OCI-LY1 (cell line): Measurements from ENCODE around the gene JMJD8.

ENCODE experiments used
- H2AFZ ChIP-seq: fragments of 200-600 bp; sonication (generic), shearing (Covaris generic); 2 replicates; pipeline ENCODE4 v1.6.0; 2014; ENCODE audit warnings: antibody characterized with exemption, mild to moderate bottlenecking, low read length
- H3F3A ChIP-seq: fragments of 200-600 bp; sonication (generic), shearing (Covaris generic); 2 replicates; pipeline ENCODE4 v1.6.0; 2014; ENCODE audit warnings: mild to moderate bottlenecking, antibody characterized with exemption, low read length, moderate library complexity; ENCODE audit not compliant: insufficient read depth
- H3K27ac ChIP-seq: fragments of 200-600 bp; sonication (generic); 2 replicates; pipeline ENCODE4 v1.5.1; 2014; ENCODE audit warnings: low read length, mixed run types, mild to moderate bottlenecking, low read depth; ENCODE audit not compliant: poor library complexity, severe bottlenecking
- H3K27me3 ChIP-seq: fragments of 200-600 bp; sonication (generic); 2 replicates; pipeline ENCODE4 v1.6.0; 2014; ENCODE audit warnings: antibody characterized with exemption, mild to moderate bottlenecking, low read length, moderate library complexity; ENCODE audit not compliant: insufficient read depth
- H3K36me3 ChIP-seq: fragments of 200-600 bp; sonication (generic); 2 replicates; pipeline ENCODE4 v1.6.1; 2014; ENCODE audit warnings: mild to moderate bottlenecking, antibody characterized with exemption, low read length, moderate library complexity, mixed read lengths; ENCODE audit not compliant: insufficient read depth
- H3K4me1 ChIP-seq: fragments of 200-600 bp; sonication (generic); 2 replicates; pipeline ENCODE4 v1.5.1; 2014; ENCODE audit warnings: mild to moderate bottlenecking, low read length, moderate library complexity; ENCODE audit not compliant: insufficient read depth, severe bottlenecking
- H3K4me2 ChIP-seq: fragments of 200-600 bp; sonication (generic), shearing (Covaris generic); 2 replicates; pipeline ENCODE4 v1.6.1; 2014; ENCODE audit warnings: low read length
- H3K4me3 ChIP-seq: fragments of 200-600 bp; sonication (generic); 2 replicates; pipeline ENCODE4 v1.5.1; 2014; ENCODE audit warnings: low read length, low read depth, mild to moderate bottlenecking, mixed read lengths; ENCODE audit not compliant: poor library complexity, severe bottlenecking
- H3K79me2 ChIP-seq: fragments of 200-600 bp; shearing (Covaris generic); 2 replicates; pipeline ENCODE4 v1.6.1; 2016; ENCODE audit warnings: mixed run types, low read length, mixed read lengths; ENCODE audit not compliant: insufficient read depth
- H3K9ac ChIP-seq: fragments of 200-600 bp; sonication (generic), shearing (Covaris generic); 2 replicates; pipeline ENCODE4 v1.6.1; 2014; ENCODE audit warnings: mild to moderate bottlenecking, low read length, mixed read lengths
- H3K9me2 ChIP-seq: fragments of 200-600 bp; sonication (generic), shearing (Covaris generic); 2 replicates; pipeline ENCODE4 v1.6.1; 2014; ENCODE audit warnings: low read depth, mild to moderate bottlenecking, low read length, mixed read lengths
- H3K9me3 ChIP-seq: fragments of 200-600 bp; shearing (Covaris generic); 2 replicates; pipeline ENCODE4 v1.6.1; 2014; ENCODE audit warnings: low read length, mixed read lengths
- H4K20me1 ChIP-seq: fragments of 200-600 bp; sonication (generic), shearing (Covaris generic); 2 replicates; pipeline ENCODE4 v1.6.0; 2016; ENCODE audit warnings: mild to moderate bottlenecking, low read length; ENCODE audit not compliant: insufficient read depth
- CTCF ChIP-seq: fragments of 200-600 bp; sonication (generic), shearing (Covaris generic); IDR thresholded peaks from 2 replicates; pipeline ENCODE4 v1.5.1; 2017; ENCODE audit warnings: mild to moderate bottlenecking, antibody characterized with exemption, low read length, moderate library complexity, mixed read lengths
- EZH2 ChIP-seq: fragments of 200-600 bp; sonication (generic), shearing (Covaris generic); IDR thresholded peaks from 2 replicates; pipeline ENCODE4 v1.8.0; 2017; ENCODE audit warnings: borderline replicate concordance, mixed run types, mild to moderate bottlenecking, antibody characterized with exemption, low read length, moderate library complexity, mixed read lengths

JMJD8 gene

GRCh38 chr16:716200-716568, 32.0 kb upstream of the JMJD8 start:
- H3K9ac ChIP-seq, result no peak overlapping the region
- peak overlapping the region; percentile 78; the same call in 1 of the 2 replicates for H3K4me2 ChIP-seq
- H3K27ac ChIP-seq, result no peak overlapping the region
- no peak overlapping the region for H3K4me3 ChIP-seq
- no peak for TF ChIP-seq CTCF
- TF ChIP-seq EZH2, result no peak
- H3F3A ChIP-seq, result no peaks in the 10 kb centered on the region
- no peaks in the 10 kb centered on the region for H3K79me2 ChIP-seq
- no peaks in the 10 kb centered on the region for H3K9me2 ChIP-seq
- no peak overlapping the region for H2AFZ ChIP-seq
- H3K9me3 ChIP-seq, result no peaks in the 10 kb centered on the region
- peaks cover 18% of the 10 kb centered on the region for H3K27me3 ChIP-seq
- peaks cover 24% of the 10 kb centered on the region for H3K4me1 ChIP-seq
- no peaks in the 10 kb centered on the region for H4K20me1 ChIP-seq
- H3K36me3 ChIP-seq, result no peaks in the 10 kb centered on the region

DNA sequence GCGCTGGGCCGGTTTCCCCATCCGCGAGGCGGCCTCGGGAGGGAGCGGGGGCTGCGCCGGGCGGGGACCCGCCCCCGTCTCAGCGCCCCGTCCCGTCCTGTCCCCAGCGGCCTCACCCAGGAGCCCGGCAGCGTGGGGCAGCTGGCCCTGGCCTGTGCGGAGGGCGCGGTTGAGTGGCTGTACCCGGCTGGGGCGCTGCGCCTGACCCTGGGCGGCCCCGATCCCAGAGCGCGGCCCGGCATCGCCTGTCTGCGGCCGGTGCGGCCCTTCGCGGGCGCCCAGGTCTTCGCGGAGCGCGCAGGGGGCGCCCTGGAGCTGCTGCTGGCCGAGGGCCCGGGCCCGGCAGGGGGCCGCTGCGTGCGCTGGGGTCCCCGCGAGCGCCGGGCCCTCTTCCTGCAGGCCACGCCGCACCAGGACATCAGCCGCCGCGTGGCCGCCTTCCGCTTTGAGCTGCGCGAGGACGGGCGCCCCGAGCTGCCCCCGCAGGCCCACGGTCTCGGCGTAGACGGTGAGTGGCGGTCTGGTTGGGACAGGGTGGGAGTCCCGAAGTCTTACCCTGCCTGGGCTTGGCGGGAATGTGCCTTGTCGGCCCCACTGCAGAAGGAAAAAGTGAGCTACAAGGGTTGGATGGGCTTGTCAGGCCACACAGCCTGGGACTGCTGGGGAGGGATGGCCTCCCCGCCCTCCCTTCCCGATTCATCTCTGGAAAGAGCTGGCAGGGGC, 31.5 kb upstream of the JMJD8 start:
- Histone ChIP-seq H3K4me1 (peaks cover 24% of the 10 kb centered on the region), H3K27me3 (peaks cover 22% of the 10 kb centered on the region), H2AFZ (no peak overlapping the region), H3K4me3 (peak overlapping the region; percentile 57), H3F3A (no peaks in the 10 kb centered on the region), H3K4me2 (peak overlapping the region; percentile 78), H3K9me3 (no peaks in the 10 kb centered on the region), H3K27ac (no peak overlapping the region), H3K79me2 (no peaks in the 10 kb centered on the region), H4K20me1 (no peaks in the 10 kb centered on the region), H3K36me3 (no peaks in the 10 kb centered on the region), H3K9me2 (no peaks in the 10 kb centered on the region), H3K9ac (no peak overlapping the region; the same call in 1 of the 2 replicates)
- peak; percentile 13; the same call in 1 of the 2 replicates for TF ChIP-seq CTCF
- TF ChIP-seq EZH2, result no peak

GRCh38 chr16:714558-715476, 30.7 kb upstream of the JMJD8 start, which contains the start of gene METRN:
METRN (plus strand) TSS chr16:715118; CDS start chr16:715290, 172 bp downstream.
- no peaks in the 10 kb centered on the region for H3K9me3 ChIP-seq
- H3K9me2 ChIP-seq, result no peaks in the 10 kb centered on the region
- H3K27me3 ChIP-seq, result peaks cover 23% of the 10 kb centered on the region
- no peak within 1 kb of the TSS for H2AFZ ChIP-seq
- H3F3A ChIP-seq, result no peaks in the 10 kb centered on the region
- no peaks in the 10 kb centered on the region for H4K20me1 ChIP-seq
- H3K27ac ChIP-seq, result no peak within 1 kb of the TSS
- H3K4me2 ChIP-seq, result peak within 1 kb of the TSS; percentile 78
- no peak within 1 kb of the TSS; the same call in 1 of the 2 replicates for H3K9ac ChIP-seq
- H3K36me3 ChIP-seq, result no peaks in the 10 kb centered on the region
- H3K79me2 ChIP-seq, result no peaks in the 10 kb centered on the region
- peak within 1 kb of the TSS; percentile 57 for H3K4me3 ChIP-seq
- peaks cover 17% of the 10 kb centered on the region for H3K4me1 ChIP-seq
- no peak for TF ChIP-seq EZH2
- no peak for TF ChIP-seq CTCF
